Suppressor macrophage treated with lipopolysaccharide for 1 hour (primary cell): ENCODE measurements around the gene BID.
"Not testable (repeated sequence)": the region's sequence is repeated elsewhere in the genome, so short reads cannot be mapped to it uniquely, and the experiment has no call there.

Source experiments
- DNase-seq, 3 donors: peaks; one replicate each; pipeline ENCODE4 v3.0.0-alpha.2; 2020 to 2022

Gene BID

GRCh38 chr22:17698276-17698675, 76.0 kb downstream of the BID start:
- not testable (repeated sequence) for DNase-seq

DNA sequence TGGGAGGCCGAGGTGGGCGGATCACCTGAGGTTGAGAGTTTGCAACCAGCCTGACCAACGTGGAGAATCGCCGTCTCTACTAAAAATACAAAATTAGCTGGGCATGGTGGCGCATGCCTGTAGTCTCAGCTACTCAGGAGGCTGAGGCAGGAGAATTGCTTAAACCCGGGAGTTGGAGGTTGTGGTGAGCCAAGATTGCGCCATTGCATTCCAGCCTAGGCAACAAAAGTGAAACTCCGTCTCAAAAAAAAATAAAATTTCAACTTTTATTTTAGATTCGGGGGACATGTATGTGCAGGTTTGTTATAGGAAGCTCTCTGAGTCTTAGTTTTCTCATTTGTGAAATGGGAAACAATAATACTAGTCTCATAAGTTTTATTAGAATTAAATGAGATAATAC, 77.1 kb downstream of the BID start:
- DNase-seq: peak in 2 of 3 donors; percentile 20 to 32

DNA sequence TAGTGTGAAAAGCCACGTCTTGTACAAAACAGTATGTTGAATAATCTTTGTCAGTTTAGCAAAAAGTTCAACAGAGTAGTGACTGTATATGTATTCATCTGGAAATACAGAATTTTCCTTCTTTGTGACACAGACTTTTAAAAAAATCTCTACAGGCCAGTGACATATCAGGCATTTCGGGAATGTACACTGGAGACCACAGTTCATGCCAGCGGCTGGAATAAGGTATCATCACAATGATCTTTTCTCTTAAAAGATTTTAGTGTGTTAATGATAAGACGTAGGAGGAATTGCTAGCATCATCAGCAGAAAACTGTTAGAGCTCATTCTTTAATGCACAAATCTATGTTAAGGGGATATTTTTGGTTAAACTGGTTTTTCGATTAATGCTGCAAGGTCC, 78.3 kb downstream of the BID start:
- DNase-seq: no peak

- DNase-seq: no peak
Measured at GRCh38 chr22:17694752-17695151, 79.5 kb downstream of the BID start.

DNA sequence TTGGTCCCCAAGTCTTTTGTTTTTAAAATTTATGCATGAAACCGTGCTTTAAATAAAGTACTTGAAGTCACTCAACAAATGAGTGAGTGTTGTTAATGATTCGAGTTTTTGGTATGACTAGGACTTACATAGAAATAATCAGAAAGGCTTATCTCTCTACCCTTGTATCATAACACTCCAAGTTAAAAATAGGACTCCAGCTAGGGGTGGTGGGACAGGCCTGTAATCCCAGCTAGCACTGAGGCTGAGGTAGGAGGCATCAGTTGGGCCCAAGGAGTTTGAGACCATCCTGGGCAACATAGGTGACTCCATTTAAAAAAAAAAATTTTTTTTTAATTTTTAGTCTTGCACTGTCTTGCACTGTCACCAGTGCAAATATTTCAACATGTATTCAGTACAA, 80.1 kb downstream of the BID start:
- no peak for DNase-seq

DNA sequence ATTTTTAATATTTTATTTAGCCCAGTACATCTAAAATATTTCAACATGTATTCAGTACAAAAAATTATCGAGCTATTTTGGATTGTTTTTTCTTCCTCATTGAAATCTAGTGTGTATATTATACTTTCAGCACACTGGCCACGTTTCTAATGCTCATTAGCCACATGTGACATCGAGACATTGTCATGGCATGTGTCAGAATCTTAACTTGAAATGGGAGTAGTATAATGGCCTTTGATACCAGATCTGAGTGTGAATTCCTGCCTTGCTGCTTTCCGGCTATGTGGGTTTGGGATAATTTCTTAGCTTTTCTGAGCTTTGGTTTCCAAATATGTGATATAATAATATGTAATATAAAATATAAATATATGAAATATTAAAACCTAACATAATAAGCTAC, 81.4 kb downstream of the BID start:
- DNase-seq: no peak

DNA sequence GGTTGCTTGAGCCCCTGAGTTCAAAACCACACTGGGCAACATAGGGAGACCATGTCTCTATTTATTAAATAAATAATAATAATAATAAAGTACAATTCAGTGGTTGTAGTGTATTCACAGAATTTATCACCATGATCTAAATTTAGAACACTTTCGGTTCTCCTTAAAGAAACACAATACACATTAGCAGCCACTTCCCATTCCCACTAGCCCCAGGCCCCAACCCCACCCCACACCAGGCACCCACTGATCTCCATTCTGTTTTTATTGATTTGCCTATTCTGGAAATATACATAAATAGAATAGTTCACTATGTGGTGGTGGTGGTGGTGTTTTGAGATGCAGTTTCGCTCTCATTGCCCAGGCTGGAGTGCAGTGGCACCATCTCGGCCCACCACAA, 90.0 kb downstream of the BID start:
- peak in 2 of 3 donors; percentile 36 for DNase-seq
